Retinal pigment epithelial cell (primary cell): ENCODE measurements around the gene FZD2.

Experiments
- DNase-seq: peaks from one replicate; pipeline ENCODE4 v3.0.0-alpha.2; 2010; ENCODE audit warnings: low read depth
- H3K4me3 ChIP-seq: 2 replicates; pipeline ENCODE4 v1.5.1; 2011; ENCODE audit warnings: mild to moderate bottlenecking, low read length, control low read depth, moderate library complexity
- TF ChIP-seq, protein P1 (sequence below): conservative IDR thresholded peaks from 2 replicates; pipeline ENCODE4 v1.5.1; 2011; ENCODE audit warnings: low read depth, low read length, control low read depth, inconsistent platforms

FZD2 gene

DNA sequence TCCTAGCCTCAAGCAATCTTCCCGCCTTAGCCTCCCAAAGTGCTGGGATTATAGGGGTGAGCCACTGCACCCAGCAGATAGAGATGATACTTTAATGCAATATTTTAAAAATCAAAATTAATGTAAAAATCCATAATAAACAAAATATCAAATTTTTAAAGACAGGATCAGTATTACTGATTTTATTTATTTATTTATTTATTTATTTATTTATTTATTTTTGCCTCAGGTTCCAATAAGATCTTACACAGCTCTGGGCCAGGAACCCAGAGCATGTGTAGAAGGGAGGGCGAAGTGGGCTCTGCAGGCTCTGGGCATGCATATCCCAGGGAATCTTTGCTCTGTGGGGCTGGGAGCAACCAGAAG, 41.6 kb downstream of the FZD2 start:
- TF ChIP-seq, protein P1, sequence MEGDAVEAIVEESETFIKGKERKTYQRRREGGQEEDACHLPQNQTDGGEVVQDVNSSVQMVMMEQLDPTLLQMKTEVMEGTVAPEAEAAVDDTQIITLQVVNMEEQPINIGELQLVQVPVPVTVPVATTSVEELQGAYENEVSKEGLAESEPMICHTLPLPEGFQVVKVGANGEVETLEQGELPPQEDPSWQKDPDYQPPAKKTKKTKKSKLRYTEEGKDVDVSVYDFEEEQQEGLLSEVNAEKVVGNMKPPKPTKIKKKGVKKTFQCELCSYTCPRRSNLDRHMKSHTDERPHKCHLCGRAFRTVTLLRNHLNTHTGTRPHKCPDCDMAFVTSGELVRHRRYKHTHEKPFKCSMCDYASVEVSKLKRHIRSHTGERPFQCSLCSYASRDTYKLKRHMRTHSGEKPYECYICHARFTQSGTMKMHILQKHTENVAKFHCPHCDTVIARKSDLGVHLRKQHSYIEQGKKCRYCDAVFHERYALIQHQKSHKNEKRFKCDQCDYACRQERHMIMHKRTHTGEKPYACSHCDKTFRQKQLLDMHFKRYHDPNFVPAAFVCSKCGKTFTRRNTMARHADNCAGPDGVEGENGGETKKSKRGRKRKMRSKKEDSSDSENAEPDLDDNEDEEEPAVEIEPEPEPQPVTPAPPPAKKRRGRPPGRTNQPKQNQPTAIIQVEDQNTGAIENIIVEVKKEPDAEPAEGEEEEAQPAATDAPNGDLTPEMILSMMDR, result no peak
- DNase-seq, result no peak
- no peak overlapping the region for H3K4me3 ChIP-seq

DNA sequence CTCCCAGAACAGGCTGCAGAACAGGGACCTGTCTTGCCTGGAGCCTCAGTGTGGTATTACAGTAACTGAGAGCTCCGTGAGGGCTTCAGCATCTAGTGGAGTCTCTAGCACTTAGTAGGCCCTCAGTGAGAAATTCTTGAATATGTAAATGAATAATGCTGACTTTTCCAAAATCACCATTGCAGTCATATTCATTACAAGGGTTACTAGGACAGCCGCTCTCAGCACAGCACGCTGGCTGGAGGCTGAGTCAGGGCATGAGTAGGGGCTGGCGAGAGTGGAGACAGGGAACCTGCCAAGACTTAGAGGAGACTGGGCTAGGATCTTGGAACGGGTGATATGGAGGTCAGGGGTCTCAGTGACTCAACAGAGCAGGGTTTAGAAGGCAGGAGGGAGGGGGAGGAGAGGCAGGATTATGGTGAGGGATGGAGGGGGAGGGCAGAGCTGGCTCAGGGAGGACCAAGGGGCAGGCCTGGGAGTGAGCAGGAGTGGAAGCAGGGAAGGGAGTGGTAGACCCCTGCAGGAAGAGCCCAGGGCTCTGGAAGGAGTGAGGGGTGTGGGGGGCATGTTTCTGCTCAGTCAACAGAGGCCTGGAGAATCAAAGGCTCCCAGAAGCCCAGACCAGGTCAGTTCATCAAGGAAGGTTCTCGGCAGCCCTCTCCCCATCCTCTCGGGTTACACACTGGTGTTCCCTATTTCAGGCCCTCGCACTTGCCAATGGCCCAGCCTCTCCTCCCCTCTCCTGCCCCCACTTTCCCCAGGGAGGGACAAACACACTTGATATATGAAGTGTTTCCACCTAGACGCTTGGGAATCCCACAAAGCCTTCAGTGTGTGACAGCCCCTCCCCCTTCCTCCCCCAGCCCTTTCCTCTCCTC, 42.3 kb downstream of the FZD2 start:
- peak; percentile 100 for DNase-seq
- H3K4me3 ChIP-seq, result no peak overlapping the region
- TF ChIP-seq, protein P1, result no peak

DNA sequence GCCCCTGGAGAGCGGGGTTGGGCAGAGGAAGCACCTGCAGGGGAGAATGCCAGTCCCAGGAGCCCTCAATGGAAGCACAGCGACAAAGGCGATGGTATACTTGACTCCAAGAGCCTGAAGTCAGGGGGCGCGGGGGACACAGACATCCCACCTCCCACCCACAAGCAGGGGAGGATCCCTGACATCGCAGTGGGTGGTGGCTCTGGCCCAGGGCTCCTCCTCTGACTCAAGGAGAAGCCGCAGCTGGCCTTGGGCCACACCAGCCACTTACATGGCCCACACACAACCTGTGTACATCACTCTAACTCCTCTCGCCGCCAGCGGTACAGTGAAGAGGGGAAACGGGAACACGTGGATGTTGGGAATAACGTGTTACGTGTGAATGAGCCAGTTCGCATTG, 44.3 kb downstream of the FZD2 start:
- TF ChIP-seq, protein P1, result no peak

DNA sequence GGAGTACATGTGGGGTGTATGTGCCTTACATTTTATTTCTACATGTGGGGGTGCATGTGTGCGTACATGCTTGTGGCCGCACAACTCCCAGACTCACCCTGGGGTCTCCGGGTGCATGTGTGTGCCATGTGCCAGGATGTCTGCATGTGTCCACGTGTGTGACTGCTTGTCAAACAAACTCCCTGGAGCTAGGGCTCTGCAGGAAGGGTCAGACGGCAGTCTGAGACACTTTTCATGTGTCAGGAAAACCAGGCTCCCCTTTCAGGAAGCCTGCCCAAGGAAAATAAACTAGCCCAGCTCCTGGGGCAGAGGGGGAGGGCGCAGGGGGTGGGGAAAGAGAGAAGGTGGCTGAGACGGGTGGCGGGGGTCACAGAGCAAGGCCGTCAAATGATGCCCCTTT, 44.7 kb downstream of the FZD2 start:
- no peak overlapping the region for H3K4me3 ChIP-seq
- TF ChIP-seq, protein P1, result no peak
- no peak for DNase-seq

More for the DNA sequence above, 44.3 kb downstream of the FZD2 start:
- H3K4me3 ChIP-seq, result no peak overlapping the region
- DNase-seq, result no peak

DNA sequence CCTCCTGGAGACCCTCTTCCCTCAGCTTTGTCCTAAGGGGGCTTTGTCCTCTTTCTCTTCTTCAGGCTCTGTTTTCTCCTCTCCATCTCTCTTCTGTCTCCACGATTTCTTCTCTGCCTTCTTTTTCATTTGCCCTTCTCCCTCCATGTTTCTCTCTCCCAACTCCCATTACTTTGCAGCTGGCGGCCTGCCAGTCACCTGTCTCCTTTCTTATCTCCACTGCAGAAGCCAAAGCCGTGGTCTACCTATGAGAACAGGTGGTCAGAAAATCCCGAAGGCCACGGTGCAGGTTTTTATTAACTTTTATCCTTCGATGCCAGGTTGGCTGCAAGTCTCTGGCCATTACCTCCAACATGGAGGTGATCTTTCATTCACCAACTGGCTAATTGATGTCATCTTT, 45.1 kb downstream of the FZD2 start:
- no peak for DNase-seq
- H3K4me3 ChIP-seq, result no peak overlapping the region
- TF ChIP-seq, protein P1, result no peak

DNA sequence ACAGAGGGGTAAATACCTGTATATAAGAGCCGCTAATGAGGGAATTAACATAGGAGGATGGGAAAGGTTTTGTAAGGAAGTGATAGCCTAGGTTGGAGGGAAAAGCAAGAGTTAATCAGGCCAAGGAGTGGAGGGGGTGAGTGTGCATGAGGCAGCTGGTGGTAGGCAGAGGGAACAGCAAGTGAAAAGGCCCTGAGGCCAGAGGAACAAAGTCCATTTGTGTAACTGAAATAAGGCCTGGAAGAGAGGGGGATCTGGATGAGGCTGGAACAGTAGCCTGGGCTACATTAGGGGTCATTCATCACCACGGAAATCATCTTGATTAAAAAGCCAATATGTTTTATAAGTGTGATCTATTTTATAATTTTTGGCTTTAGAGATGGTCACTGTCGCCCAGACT, 45.7 kb downstream of the FZD2 start:
- no peak overlapping the region for H3K4me3 ChIP-seq
- TF ChIP-seq, protein P1, result no peak
- no peak for DNase-seq

DNA sequence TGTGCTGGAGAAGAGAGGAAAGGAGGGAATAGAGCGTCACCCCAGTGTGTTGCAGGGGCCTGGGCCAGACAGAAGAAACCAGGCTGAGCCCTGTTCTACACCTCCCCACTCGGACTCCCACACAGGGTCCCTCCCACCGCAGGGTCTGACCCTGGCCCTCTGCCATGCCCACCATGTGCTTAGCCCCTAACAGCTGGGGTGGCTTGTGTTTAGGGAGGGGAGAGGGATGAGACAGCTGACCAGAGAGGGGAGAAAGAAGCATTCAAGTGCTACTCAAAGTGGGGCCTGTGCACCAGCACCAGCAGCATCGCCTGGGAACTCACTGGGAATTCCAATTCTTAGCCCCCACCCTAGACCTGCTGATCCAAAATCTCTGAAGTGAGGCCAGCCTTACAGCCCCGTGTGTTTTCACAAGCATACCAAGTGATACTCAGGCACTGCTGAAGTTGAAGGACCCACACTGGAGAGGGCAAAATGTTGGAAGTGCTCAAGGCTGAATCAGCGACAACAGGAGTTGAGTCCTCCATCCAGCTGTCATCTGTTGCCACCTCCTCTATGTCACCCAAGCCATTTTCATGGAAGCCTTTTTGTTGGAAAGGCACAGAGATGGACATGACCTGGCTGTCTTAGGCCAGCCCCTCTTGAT, 47.0 kb downstream of the FZD2 start:
- no peak overlapping the region for H3K4me3 ChIP-seq
- TF ChIP-seq, protein P1, result no peak
- DNase-seq, result no peak
